Right atrium auricular region (tissue), 2 donors: ENCODE data around the gene LRRC10. TPM values are rescaled to one million over a fixed set of nuclear protein-coding genes. Genes with fewer than 3 reads are reported as not detected.
A peak's percentile ranks its signal among the peaks of the same experiment; 100 is the strongest.

Experiments
- DNase-seq: peaks from one replicate; pipeline ENCODE4 v3.0.0-alpha.2; 2019; ENCODE audit warnings: low spot score
- H3K27ac ChIP-seq, 2 donors: fragments of 200-600 bp; sonication (generic); 1 replicate in 1 of 2; 2 replicates in 1 of 2; pipeline ENCODE4 v1.5.1; 2016 to 2019
- H3K27me3 ChIP-seq, 2 donors: fragments of 200-600 bp; sonication (generic); one replicate each; pipeline versions ENCODE4 v1.5.1 to v1.6.0; 2017 to 2019
- H3K36me3 ChIP-seq: fragments of 200-600 bp; sonication (generic); one replicate; pipeline ENCODE4 v1.5.1; 2016
- H3K4me1 ChIP-seq, 2 donors: fragments of 200-600 bp; sonication (generic); one replicate each; pipeline versions ENCODE4 v1.5.1 to v1.6.0; 2017 to 2019
- H3K4me3 ChIP-seq, 2 donors: fragments of 200-600 bp; sonication (generic); 1 replicate in 1 of 2; 2 replicates in 1 of 2; pipeline ENCODE4 v1.5.1; 2017 to 2019; ENCODE audit warnings: mild to moderate bottlenecking in 1 of 2, moderate library complexity in 1 of 2
- H3K9me3 ChIP-seq, 2 donors: fragments of 200-600 bp; sonication (generic); one replicate each; pipeline ENCODE4 v1.5.1; 2019
- CTCF ChIP-seq, 2 donors: fragments of 200-600 bp; sonication (generic); IDR thresholded peaks; one replicate each; pipeline ENCODE4 v1.5.1; 2019; ENCODE audit warnings: antibody characterized with exemption in 2 of 2
- total RNA-seq, 2 donors: library from RNA; depleted of rRNA; stranded (reverse); fragments of >200 nt; gene quantifications; one replicate each; pipeline ENCODE4 v1.1.0, GENCODE V29; 2016

LRRC10 gene
- total RNA-seq, 2 donors from 2014 or later = 3.1 to 32.4 TPM

- H3K4me3 ChIP-seq = no peak overlapping the region
- H3K9me3 ChIP-seq = no peaks in the 10 kb centered on the region
- H3K27me3 ChIP-seq = no peaks in the 10 kb centered on the region
- H3K27ac ChIP-seq = no peak overlapping the region
- no peaks in the 10 kb centered on the region for H3K4me1 ChIP-seq
- TF ChIP-seq CTCF (IDR thresholded peaks at IDR 0.05) = no peak
- H3K36me3 ChIP-seq = no peaks in the 10 kb centered on the region
- no peak for DNase-seq
Observed at GRCh38 chr12:69653703-69654102, 43.0 kb upstream of the LRRC10 start.

- no peaks in the 10 kb centered on the region for H3K9me3 ChIP-seq
- no peak overlapping the region for H3K27ac ChIP-seq
- no peaks in the 10 kb centered on the region for H3K4me1 ChIP-seq
- no peak for DNase-seq
- no peak for TF ChIP-seq CTCF (IDR thresholded peaks at IDR 0.05)
- no peaks in the 10 kb centered on the region for H3K27me3 ChIP-seq
- no peak overlapping the region for H3K4me3 ChIP-seq
- H3K36me3 ChIP-seq = no peaks in the 10 kb centered on the region
Observed at GRCh38 chr12:69651922-69652321, 41.2 kb upstream of the LRRC10 start.

- H3K27me3 ChIP-seq = no peaks in the 10 kb centered on the region
- H3K36me3 ChIP-seq = no peaks in the 10 kb centered on the region
- H3K9me3 ChIP-seq = no peaks in the 10 kb centered on the region
- peak overlapping the region in 1 of 2 donors; percentile 72 for H3K27ac ChIP-seq
- DNase-seq = no peak
- no peak overlapping the region for H3K4me3 ChIP-seq
- no peak for TF ChIP-seq CTCF (IDR thresholded peaks at IDR 0.05)
- H3K4me1 ChIP-seq = no peaks in the 10 kb centered on the region
Observed at GRCh38 chr12:69649529-69649928, 38.8 kb upstream of the LRRC10 start.

- Histone ChIP-seq H3K4me1 (no peaks in the 10 kb centered on the region), H3K4me3 (no peak overlapping the region), H3K36me3 (no peaks in the 10 kb centered on the region), H3K9me3 (no peaks in the 10 kb centered on the region), H3K27ac (no peak overlapping the region), H3K27me3 (no peaks in the 10 kb centered on the region)
- no peak for DNase-seq
- no peak for TF ChIP-seq CTCF (IDR thresholded peaks at IDR 0.05)
Observed at GRCh38 chr12:69648476-69648875, 37.8 kb upstream of the LRRC10 start.

- no peak for TF ChIP-seq CTCF (IDR thresholded peaks at IDR 0.05)
Observed at GRCh38 chr12:69647178-69647577, 36.5 kb upstream of the LRRC10 start.

GRCh38 chr12:69645031-69645430 lies 34.3 kb upstream of the LRRC10 start:
- no peaks in the 10 kb centered on the region for H3K27me3 ChIP-seq
- no peak overlapping the region for H3K4me3 ChIP-seq
- no peak for DNase-seq
- H3K27ac ChIP-seq = no peak overlapping the region
- H3K36me3 ChIP-seq = no peaks in the 10 kb centered on the region
- no peaks in the 10 kb centered on the region for H3K9me3 ChIP-seq
- no peak for TF ChIP-seq CTCF (IDR thresholded peaks at IDR 0.05)
- peaks cover 0 to 6% of the 10 kb centered on the region in 2 donors for H3K4me1 ChIP-seq

More at GRCh38 chr12:69647178-69647577, 36.5 kb upstream of the LRRC10 start:
- Histone ChIP-seq H3K36me3 (no peaks in the 10 kb centered on the region), H3K27me3 (no peaks in the 10 kb centered on the region), H3K9me3 (no peaks in the 10 kb centered on the region), H3K4me1 (peaks cover 0 to 2% of the 10 kb centered on the region in 2 donors), H3K4me3 (no peak overlapping the region), H3K27ac (no peak overlapping the region)
- no peak for DNase-seq
